HG02981 (cell line): Measurements from ENCODE around the gene SIN3B.
"Not testable (repeated sequence)": the region's sequence is repeated elsewhere in the genome, so short reads cannot be mapped to it uniquely, and the experiment has no call there.

Experiments
- ATAC-seq: cut with Tn5 transposase; IDR thresholded peaks from one replicate; pipeline ENCODE4 v1.9.1; 2021; ENCODE audit warnings: mild to moderate bottlenecking, moderate library complexity; ENCODE audit not compliant: unreplicated experiment

Gene SIN3B

DNA sequence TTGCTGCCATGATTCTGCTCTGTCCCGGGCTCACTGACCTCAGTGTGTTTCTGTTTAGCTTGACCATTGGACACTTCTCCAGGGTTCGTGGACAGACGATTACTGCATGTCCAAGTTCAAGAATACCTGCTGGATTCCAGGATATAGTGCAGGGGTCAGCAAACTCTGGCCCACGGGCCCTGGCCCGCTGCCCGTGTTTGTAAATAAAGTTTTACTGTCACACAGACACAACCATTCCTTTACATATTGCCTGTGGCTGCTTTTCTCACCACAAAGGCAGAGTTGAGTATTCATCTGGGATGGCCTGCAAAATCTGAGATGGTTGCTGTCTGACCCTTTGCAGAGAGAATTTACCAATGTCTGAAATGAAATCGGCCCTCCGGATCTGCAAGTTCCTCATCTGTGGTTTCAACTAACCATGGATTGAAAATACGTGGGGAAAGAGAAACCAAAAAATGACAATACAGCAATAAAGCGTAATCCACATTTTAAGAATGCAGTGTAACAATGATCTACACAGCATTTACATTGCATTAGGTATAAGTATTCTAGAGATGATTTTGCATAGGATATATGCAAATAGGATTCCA lies 33.7 kb downstream of the SIN3B start:
- ATAC-seq = no peak

DNA sequence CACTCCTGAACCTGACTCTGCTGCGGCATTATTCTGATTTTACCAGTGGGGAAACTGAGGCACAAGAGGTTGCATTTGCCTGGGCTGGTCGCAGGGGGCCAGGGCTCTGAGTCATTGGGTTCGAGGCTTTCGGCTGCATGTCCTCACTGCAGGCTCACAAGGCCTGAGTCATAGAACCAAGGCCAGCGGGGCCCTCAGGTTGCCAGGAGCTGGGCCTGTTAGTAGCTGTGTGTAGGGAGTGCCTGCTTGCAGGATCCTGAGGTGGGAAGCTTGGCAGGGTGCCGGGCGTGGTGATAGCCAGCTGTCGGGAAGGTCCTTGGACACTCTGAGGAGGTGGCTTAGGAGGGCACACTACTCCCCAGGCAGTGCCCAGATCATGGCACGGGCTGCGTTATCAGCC lies 38.0 kb downstream of the SIN3B start:
- no peak for ATAC-seq

DNA sequence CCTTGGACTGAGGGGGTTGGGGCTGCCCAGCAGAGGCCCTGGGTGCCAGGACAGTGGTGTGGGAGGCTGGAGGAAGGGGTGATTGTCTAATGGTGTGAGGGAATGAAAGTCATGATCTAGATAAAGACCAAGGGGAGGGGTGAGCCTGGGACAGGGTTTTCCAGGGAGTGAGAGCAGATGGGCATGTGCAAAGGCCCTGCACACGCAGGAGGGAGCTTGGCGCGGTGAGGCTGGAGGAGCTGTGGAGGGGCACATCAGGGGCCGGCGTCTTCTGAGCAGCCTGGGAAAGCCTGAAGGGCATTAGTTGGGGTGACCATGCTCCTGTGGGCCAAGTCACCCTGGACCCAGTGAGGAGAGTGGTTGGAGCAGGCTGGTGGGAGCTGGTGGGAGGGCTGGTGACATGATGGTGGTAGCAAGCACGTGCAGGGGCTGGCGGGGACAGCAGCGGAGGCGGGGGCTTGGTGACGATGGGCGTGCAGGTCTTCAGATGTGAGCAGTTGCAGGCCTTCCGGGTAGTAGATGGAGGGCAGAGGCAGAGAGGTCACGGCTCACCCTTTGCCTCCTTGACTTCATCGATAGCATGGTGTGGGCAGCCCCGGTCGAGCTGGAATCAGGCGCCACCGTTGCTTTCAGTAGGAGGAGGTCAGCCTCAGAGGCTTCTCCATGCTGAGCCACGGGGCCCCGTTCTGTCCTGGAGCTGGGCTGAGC lies 39.4 kb downstream of the SIN3B start:
- no peak for ATAC-seq

DNA sequence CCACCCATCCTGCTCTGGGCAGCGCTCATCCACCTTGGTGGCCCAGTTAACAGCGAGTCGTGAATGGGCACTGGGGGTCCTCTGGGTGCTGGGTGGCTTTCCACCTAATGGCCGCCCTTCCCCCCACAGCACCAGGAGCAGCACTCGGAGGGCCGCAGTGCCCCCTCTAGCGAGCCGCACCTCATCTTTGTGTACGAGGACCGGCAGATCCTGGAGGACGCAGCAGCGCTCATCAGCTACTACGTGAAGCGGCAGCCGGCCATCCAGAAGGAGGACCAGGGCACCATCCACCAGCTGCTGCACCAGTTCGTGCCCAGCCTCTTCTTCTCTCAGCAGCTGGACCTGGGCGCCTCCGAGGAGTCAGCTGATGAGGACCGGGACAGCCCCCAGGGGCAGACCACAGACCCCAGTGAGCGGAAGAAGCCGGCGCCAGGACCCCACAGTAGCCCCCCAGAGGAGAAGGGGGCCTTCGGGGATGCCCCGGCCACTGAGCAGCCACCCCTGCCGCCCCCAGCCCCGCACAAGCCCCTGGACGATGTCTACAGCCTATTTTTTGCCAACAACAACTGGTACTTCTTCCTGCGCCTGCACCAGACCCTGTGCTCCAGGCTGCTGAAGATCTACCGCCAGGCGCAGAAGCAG lies 40.3 kb downstream of the SIN3B start:
- ATAC-seq = no peak

DNA sequence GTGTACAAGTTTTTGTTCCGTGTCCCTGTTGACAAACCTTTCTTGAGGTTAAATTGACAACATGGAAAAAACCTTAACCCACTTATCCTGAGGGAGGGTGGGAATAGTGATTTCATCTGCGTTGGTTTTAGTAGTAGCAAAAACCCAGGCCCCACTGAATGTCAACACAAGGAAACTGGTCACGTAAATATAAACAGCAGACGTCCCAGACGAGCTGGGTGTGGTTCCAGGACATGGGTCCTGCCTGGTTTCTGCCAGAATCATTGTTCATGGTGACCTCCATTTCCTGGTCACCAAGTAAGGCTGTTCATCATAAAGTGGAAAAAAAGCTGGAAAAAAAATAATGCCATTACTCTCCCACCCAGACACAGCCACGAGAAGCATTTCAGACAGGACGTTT lies 42.7 kb downstream of the SIN3B start:
- no peak for ATAC-seq

DNA sequence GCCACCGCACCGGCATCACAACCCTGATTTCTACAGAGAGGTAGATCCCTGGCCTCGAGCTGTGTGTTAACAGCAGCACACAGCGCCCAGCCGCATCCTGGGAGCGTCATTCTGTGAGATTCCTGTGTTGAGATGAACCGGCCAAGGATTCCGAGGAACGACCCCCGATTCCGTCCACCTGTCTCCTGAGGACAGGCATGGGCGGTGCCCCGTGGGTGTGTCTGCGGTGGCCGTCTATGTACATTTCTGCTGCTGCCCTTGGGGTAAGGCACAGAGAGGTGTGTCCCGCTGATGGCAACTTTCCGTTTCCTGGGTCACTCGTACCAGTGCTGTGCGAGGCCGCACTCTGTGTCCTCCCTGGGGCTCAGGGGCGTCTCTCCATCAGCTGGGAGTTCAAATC lies 43.5 kb downstream of the SIN3B start:
- ATAC-seq = no peak

DNA sequence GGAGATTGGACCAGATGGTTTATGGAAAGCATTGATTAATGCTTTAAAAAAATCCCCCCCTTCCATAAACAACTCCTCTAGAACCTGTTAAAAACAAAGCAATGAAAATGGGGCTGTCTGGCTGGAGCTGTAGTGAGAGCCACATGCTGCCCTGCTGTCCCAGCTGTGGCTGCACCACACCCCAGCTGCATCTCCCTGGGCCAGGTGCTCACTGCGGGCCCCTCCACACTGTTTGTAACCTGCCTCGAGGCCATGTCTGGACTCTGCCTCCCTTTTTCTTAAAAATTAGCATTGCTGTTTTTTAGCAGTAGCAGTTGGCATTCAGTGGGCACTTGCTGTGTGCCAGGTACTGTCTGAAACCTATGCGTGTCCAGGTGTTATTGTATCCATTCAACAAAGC lies 44.4 kb downstream of the SIN3B start:
- no peak for ATAC-seq

DNA sequence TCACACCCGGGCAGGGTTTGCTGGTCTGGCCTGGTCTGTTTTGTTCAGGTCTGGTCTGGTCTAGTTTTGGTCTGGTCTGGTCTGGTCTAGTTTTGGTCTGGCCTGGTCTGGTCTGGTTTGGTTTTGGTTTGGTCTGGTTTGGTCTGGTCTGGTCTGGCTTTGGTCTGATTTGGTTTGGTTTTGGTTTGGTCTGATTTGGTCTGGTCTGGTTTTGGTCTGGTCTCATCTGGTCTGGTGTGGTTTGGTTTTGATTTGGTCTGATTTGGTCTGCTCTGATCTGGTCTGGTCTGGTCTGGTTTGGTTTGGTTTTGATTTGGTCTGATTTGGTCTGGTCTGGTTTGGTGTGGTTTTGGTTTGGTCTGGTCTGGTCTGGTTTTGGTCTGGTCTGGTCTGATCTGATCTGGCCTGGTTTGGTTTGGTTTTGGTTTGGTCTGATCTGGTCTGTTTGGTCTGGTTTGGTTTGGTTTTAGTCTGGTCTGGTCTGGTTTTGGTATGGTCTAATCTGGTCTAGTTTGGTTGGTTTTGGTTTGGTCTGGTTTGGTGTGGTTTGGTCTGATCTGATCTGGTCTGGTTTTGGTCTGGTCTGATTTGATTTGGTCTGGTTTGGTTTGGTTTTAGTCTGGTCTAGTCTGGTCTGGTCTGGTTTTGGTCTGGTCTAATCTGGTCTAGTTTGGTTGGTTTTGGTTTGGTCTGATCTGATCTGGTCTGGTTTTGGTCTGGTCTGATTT lies 45.2 kb downstream of the SIN3B start:
- no peak for ATAC-seq

DNA sequence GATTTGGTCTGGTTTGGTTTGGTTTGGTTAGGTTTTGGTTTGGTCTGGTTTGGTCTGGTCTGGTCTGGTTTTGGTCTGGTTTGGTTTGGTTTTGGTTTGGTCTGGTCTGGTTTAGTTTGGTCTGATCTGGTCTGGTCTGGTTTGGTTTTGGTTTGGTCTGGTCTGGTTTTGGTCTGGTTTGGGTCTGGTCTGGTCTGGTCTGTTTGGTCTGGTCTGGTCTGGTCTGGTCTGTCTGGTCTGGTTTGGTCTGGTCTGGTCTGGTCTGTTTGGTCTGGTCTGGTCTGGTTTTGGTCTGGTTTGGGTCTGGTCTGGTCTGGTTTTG lies 45.7 kb downstream of the SIN3B start:
- ATAC-seq = not testable (repeated sequence)

DNA sequence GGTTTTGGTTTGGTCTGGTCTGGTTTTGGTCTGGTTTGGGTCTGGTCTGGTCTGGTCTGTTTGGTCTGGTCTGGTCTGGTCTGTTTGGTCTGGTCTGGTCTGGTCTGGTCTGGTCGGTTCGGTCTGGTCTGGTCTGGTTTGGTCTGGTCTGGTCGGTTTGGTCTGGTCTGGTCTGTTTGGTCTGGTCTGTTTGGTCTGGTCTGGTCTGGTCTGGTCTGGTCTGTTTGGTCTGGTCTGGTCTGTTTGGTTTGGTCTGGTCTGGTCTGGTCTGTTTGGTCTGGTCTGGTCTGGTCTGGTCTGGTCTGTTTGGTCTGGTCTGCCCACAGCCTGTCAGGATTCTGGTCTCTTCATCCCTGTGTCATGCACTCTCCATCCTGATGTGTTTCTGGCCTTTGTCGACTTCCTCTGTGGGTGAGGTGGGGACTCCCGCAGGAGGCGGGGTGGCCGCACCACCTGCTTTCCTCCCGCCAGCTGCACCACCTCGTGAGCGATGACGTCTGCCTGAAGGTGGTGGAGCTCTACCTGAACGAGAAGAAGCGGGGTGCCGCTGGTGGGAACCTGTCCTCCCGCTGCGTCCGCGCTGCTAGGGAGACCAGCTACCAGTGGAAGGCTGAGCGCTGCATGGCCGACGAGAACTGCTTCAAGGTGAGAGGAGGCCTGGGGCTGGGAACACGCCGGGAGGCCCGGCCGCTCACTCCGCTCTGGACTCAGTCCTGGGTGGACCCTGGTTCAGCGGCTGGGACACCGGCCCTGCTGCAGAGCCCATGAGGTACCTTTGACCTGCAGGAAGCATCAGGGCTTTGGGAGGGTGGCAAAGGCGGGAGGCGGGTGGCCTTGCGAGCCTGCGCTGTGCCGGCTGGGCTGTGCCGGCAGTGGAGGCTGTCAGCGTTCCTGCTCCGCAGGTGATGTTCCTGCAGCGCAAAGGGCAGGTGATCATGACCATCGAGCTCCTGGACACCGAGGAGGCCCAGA lies 46.7 kb downstream of the SIN3B start:
- no peak for ATAC-seq

DNA sequence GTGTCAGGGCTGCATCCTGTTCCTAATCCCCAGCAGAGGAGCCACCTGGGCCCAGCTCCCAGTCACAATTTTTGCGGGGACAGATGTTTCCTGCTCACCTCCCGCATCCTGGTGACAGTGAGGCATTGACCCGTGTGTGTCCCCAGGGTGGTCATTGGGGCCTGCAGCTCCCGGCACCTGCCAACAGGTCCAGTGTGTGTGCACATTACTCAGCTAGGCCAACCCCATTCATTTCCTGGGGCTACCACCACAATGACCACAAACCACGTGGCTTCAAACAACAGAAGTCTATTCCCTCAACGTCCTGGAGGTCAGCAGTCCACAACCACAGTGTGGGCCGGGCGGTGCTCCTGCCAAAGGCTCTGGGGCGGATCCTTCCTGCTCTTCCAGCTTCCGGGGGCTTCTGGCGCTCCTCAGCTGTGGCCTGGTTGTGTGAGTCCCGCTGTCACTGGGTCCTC lies 47.7 kb downstream of the SIN3B start:
- no peak for ATAC-seq

DNA sequence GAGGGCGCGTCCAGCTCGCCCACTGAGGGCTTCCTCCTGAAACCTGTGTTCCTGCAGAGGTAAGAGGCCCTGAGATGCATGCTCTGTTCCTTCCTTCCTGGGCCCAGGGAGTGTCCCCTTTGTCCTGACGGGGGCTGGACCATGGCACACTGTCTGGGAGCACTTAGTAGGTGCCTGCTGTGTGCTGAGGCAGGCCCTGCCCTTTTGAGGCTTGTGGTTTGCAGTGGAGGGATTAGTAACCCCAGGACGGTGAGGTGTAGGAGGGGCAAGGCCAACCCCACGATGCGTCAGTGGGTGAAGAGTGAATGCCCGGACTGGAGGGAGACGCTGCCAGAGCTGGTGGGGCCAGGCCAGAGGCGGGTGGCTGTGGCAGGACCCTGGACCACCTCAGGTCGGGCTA lies 48.4 kb downstream of the SIN3B start:
- no peak for ATAC-seq

DNA sequence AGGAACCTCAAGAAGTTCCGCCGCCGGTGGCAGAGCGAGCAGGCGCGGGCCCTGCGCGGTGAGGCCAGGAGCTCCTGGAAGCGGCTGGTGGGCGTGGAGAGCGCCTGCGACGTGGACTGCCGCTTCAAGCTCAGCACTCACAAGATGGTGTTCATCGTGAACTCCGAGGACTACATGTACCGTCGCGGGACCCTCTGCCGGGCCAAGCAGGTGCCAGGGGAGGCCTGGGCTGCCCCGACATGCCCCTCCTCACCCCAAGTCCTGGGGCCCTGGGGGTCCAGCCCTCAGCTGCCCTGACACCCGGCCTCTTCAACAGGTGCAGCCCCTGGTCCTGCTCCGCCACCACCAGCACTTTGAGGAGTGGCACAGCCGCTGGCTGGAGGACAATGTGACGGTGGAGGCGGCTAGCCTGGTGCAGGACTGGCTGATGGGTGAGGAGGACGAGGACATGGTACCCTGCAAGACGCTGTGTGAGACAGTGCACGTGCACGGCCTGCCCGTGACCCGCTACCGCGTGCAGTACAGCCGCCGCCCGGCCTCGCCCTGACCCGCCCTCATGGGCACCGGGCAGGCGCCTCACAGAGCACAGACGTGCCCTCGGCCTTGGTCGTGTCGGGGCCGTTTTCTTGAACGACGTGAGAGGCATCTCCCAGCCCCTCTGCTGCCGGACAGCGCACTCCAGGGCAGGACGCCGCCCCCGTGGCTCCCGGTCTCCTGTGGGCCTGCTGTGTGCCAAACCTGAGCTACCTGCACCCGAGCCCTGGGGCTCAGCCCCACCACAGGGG lies 49.2 kb downstream of the SIN3B start:
- ATAC-seq = no peak

DNA sequence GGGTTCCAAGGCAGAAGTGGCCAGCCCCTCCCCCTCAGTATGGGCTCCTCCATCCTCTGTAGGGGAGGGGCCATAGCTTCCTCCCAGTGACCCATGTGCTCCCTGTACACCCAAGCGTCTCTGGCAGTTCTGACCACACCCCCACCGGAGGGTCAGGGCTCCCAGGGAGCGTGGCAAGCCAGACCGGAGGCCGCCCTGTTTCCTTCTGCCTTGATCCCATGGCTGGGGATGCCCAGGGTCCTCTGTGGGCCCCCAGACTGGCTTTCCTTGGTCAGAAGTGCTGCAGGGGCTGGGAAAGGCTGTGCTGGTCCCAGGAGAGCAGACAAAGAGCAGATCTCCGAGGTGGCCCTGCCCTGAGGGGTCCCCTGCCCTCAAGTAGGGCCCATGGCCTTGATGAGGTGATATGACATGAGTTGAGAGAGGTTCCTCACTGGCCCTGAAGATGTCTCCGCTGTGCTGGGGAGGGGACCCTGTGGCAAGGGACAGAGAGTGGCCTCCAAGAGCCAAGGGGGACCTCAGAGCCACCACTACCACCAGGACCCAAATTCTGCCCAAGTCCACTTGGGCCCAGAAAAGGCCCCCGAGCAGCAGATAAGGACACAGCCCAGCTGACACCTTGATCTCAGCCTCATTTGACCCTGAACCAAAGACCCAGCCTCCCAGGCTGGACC lies 51.8 kb downstream of the SIN3B start:
- no peak for ATAC-seq

DNA sequence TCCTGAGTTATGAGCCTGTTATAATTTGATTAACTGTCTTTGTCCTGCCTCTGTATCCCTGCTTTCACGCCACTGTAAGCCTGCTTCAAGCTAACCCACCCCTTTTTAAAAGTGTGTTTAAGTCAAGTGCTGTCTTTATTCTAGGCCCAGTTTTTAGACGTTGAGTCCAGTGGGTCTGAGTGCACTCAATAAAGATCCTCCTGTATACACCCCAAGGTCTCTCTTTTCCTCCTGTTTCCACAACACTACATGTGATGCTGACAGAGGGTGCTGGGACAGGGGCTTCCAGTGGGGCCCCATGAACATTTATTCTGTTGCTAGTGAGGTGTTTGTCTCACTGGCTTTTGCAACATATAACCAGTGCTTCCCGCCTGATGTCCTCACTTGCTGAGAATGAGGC lies 52.9 kb downstream of the SIN3B start:
- ATAC-seq = no peak

DNA sequence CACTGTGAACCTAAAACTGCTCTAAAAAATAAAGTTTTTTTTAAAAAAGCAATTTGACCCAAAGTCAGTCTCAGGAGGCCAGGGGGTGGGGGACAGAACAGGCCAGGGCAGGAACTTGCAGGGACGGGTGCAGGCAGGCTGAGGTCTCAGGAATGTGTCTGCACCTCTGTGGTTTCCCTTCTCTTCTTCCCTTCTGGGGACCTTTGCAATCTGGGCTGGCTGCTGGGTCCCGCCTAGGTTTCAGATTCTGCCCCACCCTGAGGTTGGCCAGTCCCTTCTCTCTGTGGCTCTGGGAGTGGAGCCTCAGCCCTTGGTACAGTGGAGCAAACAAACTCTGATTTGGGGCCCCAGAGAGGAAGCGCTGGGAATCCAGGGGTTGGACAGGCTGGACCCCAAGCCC lies 54.3 kb downstream of the SIN3B start:
- ATAC-seq = no peak

DNA sequence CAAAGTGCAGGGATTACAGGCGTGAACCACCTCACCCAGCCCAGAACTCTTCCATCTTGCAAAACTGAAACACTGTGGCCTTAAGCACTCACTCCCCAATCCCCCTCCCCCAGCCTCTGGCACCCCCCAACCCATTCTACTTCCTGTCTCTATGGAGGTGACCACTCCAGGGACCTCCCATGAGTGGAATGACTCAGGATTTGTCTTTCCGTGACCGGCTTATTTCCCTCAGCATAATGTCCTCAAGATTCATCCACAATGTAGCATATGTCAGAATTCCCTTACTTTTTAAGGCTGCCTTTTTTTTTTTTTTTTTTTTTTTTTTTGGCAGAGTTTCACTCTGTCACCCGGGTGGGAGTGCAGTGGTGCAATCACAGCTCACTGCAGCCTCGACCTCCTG lies 56.0 kb downstream of the SIN3B start:
- no peak for ATAC-seq

DNA sequence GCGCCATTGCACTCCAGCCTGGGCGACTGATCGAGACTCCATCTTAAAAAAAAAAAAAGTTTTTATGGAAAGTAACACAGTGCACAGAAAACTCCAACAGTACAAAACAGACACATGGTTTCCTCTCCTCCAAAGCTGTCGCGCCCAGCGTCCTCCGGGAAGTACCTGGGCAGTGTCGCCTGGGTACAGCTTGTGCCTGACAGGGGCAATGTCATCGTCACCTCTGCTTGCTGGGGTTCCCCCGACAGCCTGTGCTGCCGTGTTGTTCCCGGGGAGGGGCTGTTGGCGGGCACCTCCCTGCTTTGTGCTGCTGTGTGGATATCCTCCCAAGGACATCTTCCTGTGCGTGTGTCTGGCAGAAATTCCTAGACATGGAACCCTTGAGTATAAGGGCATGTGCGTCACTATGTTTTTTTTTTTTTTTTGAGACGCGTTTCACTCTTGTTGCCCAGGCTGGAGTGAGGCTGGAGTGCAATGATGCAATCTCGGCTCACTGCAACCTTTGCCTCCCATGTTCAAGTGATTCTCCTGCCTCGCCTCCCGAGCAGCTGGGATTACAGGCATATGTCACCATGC lies 57.2 kb downstream of the SIN3B start:
- no peak for ATAC-seq
